ENCODE results near the gene IL1RAPL1. TPM values are rescaled to one million over a fixed set of nuclear protein-coding genes. Genes with fewer than 3 reads are reported as not detected.

Gene IL1RAPL1
- total RNA-seq, 2 experiments from 2014 or later, result not detected

- peaks cover 5% of the 10 kb centered on the region for H3K9me3 Mint-ChIP-seq
- H3K4me1 Mint-ChIP-seq (ENCODE audit: low read depth), result no peaks in the 10 kb centered on the region
- ATAC-seq (ENCODE audit: poor library complexity) (no peak), DNase-seq (no peak)
- CTCF ChIA-PET, result no interaction called here
- peaks cover 0 to 3% of the 10 kb centered on the region in 2 experiments for H3K9me3 ChIP-seq (ENCODE audit: control insufficient read depth in 1 of 2, insufficient read depth in 1 of 2, low read length in 2 of 2)
- H3K27me3 ChIP-seq (ENCODE audit: control insufficient read depth in 1 of 2, insufficient read depth in 2 of 2, low read length in 2 of 2), result no peaks in the 10 kb centered on the region
- H3K4me3 Mint-ChIP-seq, result no peak overlapping the region
- no peaks in the 10 kb centered on the region for H3K27me3 Mint-ChIP-seq
- H3K36me3 ChIP-seq (ENCODE audit: insufficient read depth, low read length), result no peaks in the 10 kb centered on the region
- POLR2A ChIA-PET, result no interaction called here
- no peak for TF ChIP-seq CTCF (IDR thresholded peaks at IDR 0.05)
- H3K4me3 ChIP-seq (ENCODE audit: low read length), result no peak overlapping the region
- no peaks in the 10 kb centered on the region for H3K4me1 ChIP-seq (ENCODE audit: insufficient read depth, low read length)
- intact Hi-C loops (cut with DNase I, micrococcal nuclease), result no loop called here
- H3K27ac ChIP-seq (ENCODE audit: low read depth in 1 of 2, low read length in 2 of 2), result no peak overlapping the region
- no peak overlapping the region for H3K27ac Mint-ChIP-seq
- no peaks in the 10 kb centered on the region for H3K36me3 Mint-ChIP-seq (ENCODE audit: low read depth)
Observed at GRCh38 chrX:29066516-29066915, 479.3 kb downstream of the IL1RAPL1 start.

- Mint-ChIP-seq H3K4me3 (no peak overlapping the region), H3K4me1 (ENCODE audit: low read depth) (no peaks in the 10 kb centered on the region), H3K27me3 (no peaks in the 10 kb centered on the region), H3K27ac (no peak overlapping the region), H3K36me3 (ENCODE audit: low read depth) (no peaks in the 10 kb centered on the region), H3K9me3 (peaks cover 5% of the 10 kb centered on the region)
- Histone ChIP-seq H3K36me3 (ENCODE audit: insufficient read depth, low read length) (no peaks in the 10 kb centered on the region), H3K27me3 (ENCODE audit: control insufficient read depth in 1 of 2, insufficient read depth in 2 of 2, low read length in 2 of 2) (no peaks in the 10 kb centered on the region), H3K9me3 (ENCODE audit: control insufficient read depth in 1 of 2, insufficient read depth in 1 of 2, low read length in 2 of 2) (peaks cover 0 to 3% of the 10 kb centered on the region in 2 experiments), H3K4me1 (ENCODE audit: insufficient read depth, low read length) (no peaks in the 10 kb centered on the region), H3K4me3 (ENCODE audit: low read length) (no peak overlapping the region), H3K27ac (ENCODE audit: low read depth in 1 of 2, low read length in 2 of 2) (no peak overlapping the region)
- intact Hi-C loops (cut with DNase I, micrococcal nuclease), result no loop called here
- ChIA-PET CTCF (no interaction called here), POLR2A (no interaction called here)
- DNase-seq (no peak), ATAC-seq (ENCODE audit: poor library complexity) (no peak)
- TF ChIP-seq CTCF (IDR thresholded peaks at IDR 0.05), result no peak
Observed at GRCh38 chrX:29067351-29067750, 480.1 kb downstream of the IL1RAPL1 start.

GRCh38 chrX:29071525-29072320 is 484.5 kb downstream of the IL1RAPL1 start:
- Histone ChIP-seq H3K36me3 (ENCODE audit: insufficient read depth, low read length) (no peaks in the 10 kb centered on the region), H3K9me3 (ENCODE audit: control insufficient read depth in 1 of 2, insufficient read depth in 1 of 2, low read length in 2 of 2) (no peaks in the 10 kb centered on the region), H3K4me3 (ENCODE audit: low read length) (no peak overlapping the region), H3K4me1 (ENCODE audit: insufficient read depth, low read length) (no peaks in the 10 kb centered on the region), H3K27me3 (ENCODE audit: control insufficient read depth in 1 of 2, insufficient read depth in 2 of 2, low read length in 2 of 2) (no peaks in the 10 kb centered on the region), H3K27ac (ENCODE audit: low read depth in 1 of 2, low read length in 2 of 2) (no peak overlapping the region)
- no peaks in the 10 kb centered on the region for H3K4me1 Mint-ChIP-seq (ENCODE audit: low read depth)
- no peaks in the 10 kb centered on the region for H3K36me3 Mint-ChIP-seq (ENCODE audit: low read depth)
- H3K27ac Mint-ChIP-seq, result no peak overlapping the region
- DNase-seq (no peak), ATAC-seq (ENCODE audit: poor library complexity) (no peak)
- ChIA-PET CTCF (no interaction called here), POLR2A (no interaction called here)
- no peak for TF ChIP-seq CTCF (IDR thresholded peaks at IDR 0.05)
- intact Hi-C loops (cut with DNase I, micrococcal nuclease), result no loop called here
- H3K9me3 Mint-ChIP-seq, result peaks cover 3% of the 10 kb centered on the region
- no peak overlapping the region for H3K4me3 Mint-ChIP-seq
- H3K27me3 Mint-ChIP-seq, result no peaks in the 10 kb centered on the region

All from CD4-positive, alpha-beta T cell (primary cell).